ENCODE data around the gene MCC.

MCC gene

GRCh38 chr5:113125371-113125770, 362.9 kb downstream of the MCC start:
- no peak for DNase-seq

- DNase-seq, result no peak
Observed at GRCh38 chr5:113124914-113125313, 363.3 kb downstream of the MCC start.

DNA sequence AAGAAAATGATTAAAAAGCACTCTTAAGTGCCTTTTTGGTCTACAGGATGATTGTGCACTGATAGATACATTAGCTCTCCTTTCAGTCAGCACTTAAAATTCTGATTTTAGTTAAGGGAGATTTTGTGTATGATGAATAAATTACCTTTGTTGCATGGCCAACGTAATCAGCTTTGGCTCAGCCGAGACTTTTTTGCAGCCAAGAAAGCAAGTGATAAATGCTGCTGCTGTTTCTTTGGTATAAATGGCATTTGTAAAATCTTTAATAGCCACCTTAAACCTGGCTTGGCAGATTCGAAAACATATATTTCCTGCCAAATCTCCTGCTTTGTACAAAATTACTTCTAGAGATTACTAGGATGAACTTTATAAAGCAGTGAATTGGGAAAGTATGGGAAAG, 364.0 kb downstream of the MCC start:
- no peak for DNase-seq

DNA sequence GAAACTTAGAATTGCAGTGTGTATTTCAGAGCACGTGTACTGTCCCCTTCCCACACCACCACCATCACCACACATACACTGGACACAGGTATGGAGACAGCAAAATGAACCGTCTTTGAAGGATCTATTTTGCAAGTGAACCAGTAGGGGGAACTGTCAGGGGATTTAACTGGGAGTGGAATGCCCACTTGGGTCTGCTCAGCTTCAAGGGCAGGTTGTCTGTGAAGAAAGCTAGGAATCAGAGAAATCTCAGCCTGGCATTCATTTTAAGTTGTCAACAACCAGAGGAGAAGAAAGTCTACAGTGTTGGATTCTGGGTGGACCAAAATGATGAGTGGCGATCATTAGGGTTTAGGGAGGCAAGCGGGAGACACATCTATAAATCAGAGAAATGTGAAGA, 364.6 kb downstream of the MCC start:
- DNase-seq, result no peak

- DNase-seq, result no peak
Observed at GRCh38 chr5:113122053-113122452, 366.2 kb downstream of the MCC start.

GRCh38 chr5:113119246-113119924, 368.9 kb downstream of the MCC start:
- DNase-seq, result no peak

DNA sequence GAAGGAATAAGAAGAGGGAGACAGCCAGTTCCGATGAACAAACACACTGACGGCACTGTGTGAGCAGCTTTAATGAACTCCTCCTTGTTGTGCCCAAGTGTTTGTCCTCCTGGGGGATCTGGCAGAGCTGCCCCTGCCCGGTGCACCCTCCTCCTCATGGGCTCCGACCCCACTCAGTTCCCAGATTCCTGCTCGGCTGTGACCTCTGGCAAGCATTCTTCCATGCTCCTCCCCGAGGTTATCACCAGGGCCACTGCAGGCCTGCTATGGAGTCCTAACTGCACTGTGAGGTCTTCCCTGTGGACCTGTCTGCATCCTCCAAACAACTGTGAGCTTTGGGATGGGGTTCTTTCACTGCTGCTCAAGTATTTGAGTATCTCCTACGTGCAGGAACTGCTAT, 369.5 kb downstream of the MCC start:
- DNase-seq, result no peak

GRCh38 chr5:113118298-113118697, 370.0 kb downstream of the MCC start:
- DNase-seq, result no peak

- no peak for DNase-seq
Observed at GRCh38 chr5:113117543-113118115, 370.6 kb downstream of the MCC start.

- DNase-seq, result no peak
Observed at GRCh38 chr5:113115956-113116355, 372.3 kb downstream of the MCC start.

DNA sequence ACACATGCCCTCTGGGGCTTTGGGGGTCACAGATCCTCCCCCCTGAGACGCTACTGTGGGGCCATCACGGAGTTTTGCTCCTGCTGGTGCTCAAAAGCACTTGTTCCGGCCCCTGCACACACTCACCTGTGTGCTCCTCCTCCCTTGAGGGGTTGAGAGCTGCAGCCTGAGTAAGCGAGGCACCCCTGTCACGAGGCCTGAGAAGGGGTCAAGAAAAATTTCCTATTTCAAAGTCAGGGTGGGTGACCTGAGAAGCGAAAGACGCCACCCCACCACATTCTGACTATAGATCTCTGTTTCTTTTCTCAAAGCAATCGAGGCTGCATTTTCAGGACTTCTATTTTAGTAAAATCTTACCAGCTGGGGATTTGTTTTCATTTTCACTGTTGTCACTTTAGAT, 373.2 kb downstream of the MCC start:
- DNase-seq, result no peak

DNA sequence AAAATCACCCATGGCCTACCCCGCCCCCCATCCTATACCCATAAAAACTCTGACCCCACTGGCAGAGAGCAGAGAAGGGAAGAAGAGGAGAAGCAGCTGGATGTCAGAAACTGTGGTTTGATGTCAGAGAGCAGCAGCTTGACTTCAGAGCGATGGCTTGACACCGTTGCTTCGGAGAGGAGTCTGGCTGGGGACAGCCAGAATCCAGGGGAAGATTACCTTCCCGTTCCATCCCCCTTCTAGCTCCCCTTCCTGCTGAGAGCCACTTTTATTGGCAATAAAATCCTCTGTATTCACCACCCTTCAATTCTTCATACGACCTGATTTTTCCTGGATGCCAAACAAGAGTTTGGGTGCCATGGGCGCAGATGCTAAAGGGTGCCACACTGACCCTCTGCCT, 373.7 kb downstream of the MCC start:
- no peak for DNase-seq

GRCh38 chr5:113112435-113112834, 375.8 kb downstream of the MCC start:
- DNase-seq, result no peak

DNA sequence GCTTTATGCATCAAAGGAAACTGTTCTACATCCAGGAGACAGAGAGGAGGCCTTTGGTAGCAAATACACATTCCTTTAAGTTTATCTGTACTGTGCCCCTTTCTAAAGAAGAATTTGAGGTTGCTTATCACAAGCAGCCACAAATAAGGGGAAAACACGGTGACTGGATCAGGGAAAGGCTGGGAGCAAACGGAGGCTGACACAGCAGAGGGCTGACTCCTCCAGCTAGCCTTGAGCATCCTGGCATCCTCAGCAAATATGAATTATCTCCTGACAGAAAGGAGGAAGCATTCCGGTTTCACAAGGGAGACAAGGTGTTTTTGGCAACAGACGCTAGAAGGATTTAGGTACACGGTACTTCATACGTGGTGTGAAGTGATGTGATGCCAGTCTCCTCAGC, 378.1 kb downstream of the MCC start:
- no peak for DNase-seq

- no peak for DNase-seq
Observed at GRCh38 chr5:113109344-113109743, 378.9 kb downstream of the MCC start.

- no peak for DNase-seq
Observed at GRCh38 chr5:113108485-113108884, 379.8 kb downstream of the MCC start.

GRCh38 chr5:113106821-113107220, 381.4 kb downstream of the MCC start:
- no peak for DNase-seq

DNA sequence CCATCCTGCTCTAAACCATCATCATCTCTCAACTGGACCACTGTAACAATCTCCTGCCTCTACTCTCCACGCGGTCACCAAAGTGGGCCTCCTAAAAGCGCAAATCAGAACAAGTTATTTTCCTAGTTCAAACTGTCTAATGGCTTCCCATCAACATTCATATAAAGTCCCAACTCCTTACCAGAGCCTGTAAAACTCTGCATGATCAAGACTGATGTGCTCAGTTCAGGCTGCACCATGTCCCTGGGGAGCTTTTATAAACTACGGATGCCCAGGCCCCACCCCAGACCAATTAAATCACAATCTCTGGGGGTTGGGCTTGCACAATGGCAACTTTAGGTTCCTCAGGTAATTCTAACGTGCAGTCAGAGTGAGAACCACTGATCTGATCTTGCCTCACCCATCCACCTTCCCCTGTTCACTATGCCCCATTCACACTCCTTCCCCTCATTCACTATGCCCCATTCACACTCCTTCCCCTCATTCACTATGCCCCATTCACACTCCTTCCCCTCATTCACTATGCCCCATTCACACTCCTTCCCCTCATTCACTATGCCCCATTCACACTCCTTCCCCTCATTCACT, 382.5 kb downstream of the MCC start:
- no peak for DNase-seq

- DNase-seq, result no peak
Observed at GRCh38 chr5:113103330-113103729, 384.9 kb downstream of the MCC start.

- no peak for DNase-seq
Observed at GRCh38 chr5:113102121-113102531, 386.1 kb downstream of the MCC start.

- DNase-seq, result no peak
Observed at GRCh38 chr5:113100981-113101380, 387.3 kb downstream of the MCC start.

DNA sequence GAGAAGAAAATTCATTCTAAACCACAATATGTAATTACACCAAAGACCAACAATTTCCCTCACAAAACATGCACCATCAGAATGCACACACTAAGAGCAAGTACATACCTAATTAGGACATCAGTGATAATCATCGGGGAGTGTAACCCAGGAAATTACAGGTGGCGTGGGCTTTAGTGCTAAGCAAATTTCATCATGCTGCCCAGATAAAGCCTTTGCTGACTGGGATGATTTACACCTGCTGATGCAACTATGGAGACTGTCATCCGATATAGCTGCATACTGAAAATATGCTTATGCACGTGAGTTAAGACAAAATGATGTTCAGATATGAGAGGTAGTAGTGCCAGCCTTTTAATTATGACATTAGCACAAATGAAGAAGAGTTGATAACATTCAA, 388.4 kb downstream of the MCC start:
- DNase-seq, result no peak

GRCh38 chr5:113098378-113098777, 389.9 kb downstream of the MCC start:
- DNase-seq, result no peak

DNA sequence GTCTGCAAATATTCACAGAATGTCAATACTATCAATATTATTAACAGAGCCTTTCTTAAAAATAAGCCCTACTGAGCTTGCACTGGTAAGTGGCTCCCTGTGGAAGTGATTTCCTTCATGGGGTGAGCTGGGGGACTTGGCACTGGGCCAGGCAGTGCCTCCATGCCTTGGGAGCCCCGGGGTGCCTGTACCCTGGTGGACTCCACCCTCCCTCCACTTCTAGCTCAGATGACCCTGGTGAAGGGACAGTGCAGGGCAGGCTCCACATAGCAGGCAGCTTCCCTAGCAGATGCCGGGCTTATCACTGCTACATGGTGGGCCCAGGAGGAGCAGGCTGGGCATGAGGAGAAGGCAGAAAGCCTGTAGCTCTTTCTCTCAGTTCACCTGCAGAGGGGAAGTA, 392.4 kb downstream of the MCC start:
- DNase-seq, result no peak

DNA sequence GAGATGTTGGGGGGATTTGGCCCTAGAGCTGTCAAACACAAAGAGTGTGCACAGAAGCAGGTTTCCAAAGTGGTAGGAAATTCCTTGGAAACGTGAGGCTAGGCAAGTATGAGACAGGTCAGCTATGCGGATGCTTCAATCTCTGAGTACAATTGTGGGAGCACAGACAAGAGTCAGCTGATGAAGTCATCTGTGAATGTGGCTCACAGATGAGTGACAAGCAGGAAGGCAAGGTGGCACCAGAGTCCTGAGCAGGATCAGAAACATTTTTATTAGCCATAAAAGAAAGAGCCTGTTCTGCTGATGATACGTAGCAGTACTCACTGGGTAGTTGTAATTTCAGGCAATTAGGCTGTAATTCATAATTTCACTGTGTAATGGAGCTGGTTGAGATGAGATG, 394.7 kb downstream of the MCC start:
- DNase-seq, result no peak
